NCI-H1417 (cell line): Measurements from ENCODE around the gene SLC15A1.

Experiments
- DNase-seq, 3 experiments: peaks; one replicate each; lab custom pipeline; 2025; lab: John Stamatoyannopoulos, UW

Gene SLC15A1

GRCh38 chr13:98751367-98751782 lies 1.1 kb downstream of the SLC15A1 start:
- no peak for DNase-seq

GRCh38 chr13:98749501-98749900 lies 3.0 kb downstream of the SLC15A1 start:
- no peak for DNase-seq

- no peak for DNase-seq
Observed at GRCh38 chr13:98746968-98747367, 5.5 kb downstream of the SLC15A1 start.

GRCh38 chr13:98743377-98743776 lies 9.1 kb downstream of the SLC15A1 start:
- no peak for DNase-seq

- DNase-seq = no peak
Observed at GRCh38 chr13:98742961-98743360, 9.5 kb downstream of the SLC15A1 start.

GRCh38 chr13:98741741-98742435 lies 10.6 kb downstream of the SLC15A1 start:
- DNase-seq = no peak

GRCh38 chr13:98740131-98740530 lies 12.3 kb downstream of the SLC15A1 start:
- no peak for DNase-seq

GRCh38 chr13:98738993-98739392 lies 13.5 kb downstream of the SLC15A1 start:
- no peak for DNase-seq

- DNase-seq = peak in 1 of 3 experiments; percentile 13
Observed at GRCh38 chr13:98738213-98738612, 14.3 kb downstream of the SLC15A1 start.

GRCh38 chr13:98731925-98732324 lies 20.5 kb downstream of the SLC15A1 start:
- DNase-seq = peak in 1 of 3 experiments; percentile 13

- no peak for DNase-seq
Observed at GRCh38 chr13:98731038-98731437, 21.4 kb downstream of the SLC15A1 start.

GRCh38 chr13:98730441-98730840 lies 22.0 kb downstream of the SLC15A1 start:
- no peak for DNase-seq

- no peak for DNase-seq
Observed at GRCh38 chr13:98729658-98730057, 22.8 kb downstream of the SLC15A1 start.

- DNase-seq = no peak
Observed at GRCh38 chr13:98722958-98723357, 29.5 kb downstream of the SLC15A1 start.

- DNase-seq = no peak
Observed at GRCh38 chr13:98721825-98722510, 30.5 kb downstream of the SLC15A1 start.

- no peak for DNase-seq
Observed at GRCh38 chr13:98719527-98720250, 32.8 kb downstream of the SLC15A1 start.

GRCh38 chr13:98717891-98718290 lies 34.6 kb downstream of the SLC15A1 start:
- no peak for DNase-seq

- DNase-seq = no peak
Observed at GRCh38 chr13:98717256-98717655, 35.2 kb downstream of the SLC15A1 start.

- peak in 2 of 3 experiments; percentile 15 to 55 for DNase-seq
Observed at GRCh38 chr13:98710521-98710920, 42.0 kb downstream of the SLC15A1 start.

- DNase-seq = no peak
Observed at GRCh38 chr13:98707281-98707999, 45.0 kb downstream of the SLC15A1 start.

GRCh38 chr13:98706446-98707110 lies 45.9 kb downstream of the SLC15A1 start:
- DNase-seq = peak in 1 of 3 experiments; percentile 18

GRCh38 chr13:98697791-98698190 lies 54.7 kb downstream of the SLC15A1 start:
- DNase-seq = peak in 1 of 3 experiments; percentile 40
